Stimulated activated CD4-positive, alpha-beta T cell treated with anti-CD3 and anti-CD28 coated beads, Interleukin-2, amount 100 ng/mL, for 48 hours (primary cell): ENCODE measurements around the gene SYNJ2BP.

Source experiments
- DNase-seq, 2 donors: peaks; one replicate each; pipeline ENCODE4 v3.0.0-alpha.2; 2020

SYNJ2BP gene

DNA sequence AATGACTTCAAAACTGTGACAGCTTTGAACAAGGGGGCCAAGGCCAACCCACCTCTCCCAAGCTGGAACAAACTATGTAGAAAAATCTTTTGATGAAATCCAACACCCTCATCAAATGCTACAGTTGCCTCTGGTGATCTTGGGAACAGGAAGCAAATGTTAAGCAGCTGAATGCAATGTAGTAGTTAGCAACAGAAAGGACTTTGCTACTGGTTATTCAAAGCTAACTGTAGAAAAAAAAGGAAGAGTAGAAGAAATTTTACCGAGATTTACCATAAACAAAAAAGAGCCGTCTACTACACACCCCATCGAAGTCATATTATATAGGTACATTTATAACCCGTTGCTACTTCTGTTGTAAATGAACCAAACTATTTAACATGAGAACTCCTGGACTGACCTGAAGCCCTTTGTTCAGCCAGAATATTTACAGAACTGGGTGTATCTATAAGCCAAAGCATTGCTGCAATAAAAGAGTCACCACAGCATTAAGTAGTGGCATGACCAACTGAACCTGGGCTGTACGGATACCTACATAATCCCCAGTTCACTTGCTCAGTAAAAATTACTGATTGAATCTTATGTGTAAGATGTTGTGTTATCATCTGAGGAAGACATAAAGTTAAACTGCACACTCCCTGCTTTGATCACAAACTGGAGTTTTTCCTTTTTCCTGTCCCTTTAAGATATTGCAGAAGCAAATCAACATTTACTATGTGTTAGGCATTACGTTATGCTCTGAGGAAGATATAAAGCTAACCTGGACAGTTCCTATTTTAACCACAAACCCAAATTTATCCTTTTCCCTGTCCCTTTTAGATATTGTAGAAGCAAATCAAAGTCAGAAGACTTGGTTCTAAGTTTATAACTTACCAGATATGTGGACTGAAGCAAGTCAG lies 25.1 kb downstream of the SYNJ2BP start:
- no peak for DNase-seq

DNA sequence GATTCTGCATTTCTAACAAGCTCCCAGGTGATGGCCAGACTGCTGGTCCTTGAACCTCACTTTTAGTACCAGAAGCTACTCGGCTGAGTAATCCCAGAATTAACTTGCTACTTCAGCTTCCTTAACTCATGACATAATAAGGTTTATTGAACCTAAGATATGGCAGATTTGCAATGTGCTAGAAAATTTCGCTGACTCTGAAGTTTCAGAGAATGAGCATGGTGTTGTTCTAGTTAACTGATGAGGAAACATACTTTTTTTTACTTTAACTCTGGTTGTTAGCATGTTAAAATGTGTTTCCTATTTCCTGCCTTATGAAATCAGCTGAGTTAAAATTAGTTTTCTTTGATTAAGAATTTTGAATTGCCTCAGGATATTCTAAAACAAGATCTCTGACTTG lies 34.4 kb downstream of the SYNJ2BP start:
- DNase-seq, result no peak

DNA sequence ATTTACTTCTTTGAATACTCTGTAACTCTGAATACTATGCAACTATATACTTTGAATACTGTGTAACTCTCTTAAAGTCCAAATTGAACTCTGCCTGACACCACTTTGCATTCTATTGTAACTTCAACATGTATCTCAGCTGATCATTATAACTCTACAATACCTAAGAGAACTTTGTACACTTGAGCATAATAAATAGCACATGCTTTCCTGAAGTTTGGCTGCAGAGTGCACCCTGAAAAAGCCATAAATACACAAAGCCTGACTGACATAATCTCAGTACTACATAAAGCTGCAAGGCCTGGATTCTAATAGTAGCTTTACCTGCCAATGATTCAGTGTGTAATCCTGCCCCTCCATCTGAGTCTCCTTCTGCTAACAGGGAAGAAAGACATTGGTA lies 36.1 kb downstream of the SYNJ2BP start:
- DNase-seq, result no peak

DNA sequence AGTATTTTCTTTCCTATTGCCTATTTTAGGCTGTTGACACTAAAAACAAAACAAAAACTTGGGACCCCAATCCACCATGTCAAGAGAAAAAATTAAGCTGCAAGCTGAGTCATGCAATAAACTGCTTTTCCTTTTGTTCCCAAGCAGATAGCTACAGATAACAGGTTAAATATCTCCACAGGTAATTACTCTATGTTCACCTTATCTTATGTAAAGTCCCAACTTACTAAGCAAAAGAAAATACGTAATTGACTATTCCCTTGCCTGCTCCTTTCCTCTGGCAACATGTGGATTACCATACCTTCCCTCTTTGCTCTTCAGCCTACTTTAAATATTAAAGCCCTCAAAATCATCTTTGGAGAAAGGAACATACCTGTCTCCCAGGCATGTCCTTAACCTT lies 38.2 kb downstream of the SYNJ2BP start:
- DNase-seq, result no peak
